Activated CD4-positive, alpha-beta T cell treated with anti-CD3 and anti-CD28 coated beads for 36 hours (primary cell): ENCODE results near the gene SPATA13. TPM values are rescaled to one million over a fixed set of nuclear protein-coding genes. Genes with fewer than 3 reads are reported as not detected.

ENCODE experiments used
- ATAC-seq: fragments of 200-7000 bp; cut with Tn5 transposase; one replicate; pipeline ENCODE4 v1.10.0; 2021; ENCODE audit warnings: mild to moderate bottlenecking, moderate library complexity
- CTCF ChIA-PET: fragments of 350-600 bp; sonication (Branson Sonifier 250); formaldehyde crosslinking; loops from one replicate; lab custom pipeline; 2021; ENCODE audit warnings: antibody characterized with exemption; lab: Charles Lee
- POLR2A ChIA-PET: fragments of 350-600 bp; sonication (Branson Sonifier 250); formaldehyde crosslinking; loops from one replicate; lab custom pipeline; 2021; ENCODE audit warnings: antibody characterized with exemption, inconsistent platforms; lab: Charles Lee
- DNase-seq: peaks from one replicate; pipeline ENCODE4 v3.0.0-alpha.2; 2020
- H3K27ac Mint-ChIP-seq: one replicate; pipeline ENCODE4 v1.8.0; 2021; ENCODE audit warnings: mixed read lengths
- H3K27me3 Mint-ChIP-seq: one replicate; pipeline ENCODE4 v1.8.0; 2021; ENCODE audit warnings: mixed read lengths
- H3K36me3 Mint-ChIP-seq: one replicate; pipeline ENCODE4 v1.8.0; 2021; ENCODE audit warnings: low read depth, mixed read lengths
- H3K4me1 Mint-ChIP-seq: one replicate; pipeline ENCODE4 v1.8.0; 2021; ENCODE audit warnings: mixed read lengths
- H3K4me3 Mint-ChIP-seq: one replicate; pipeline ENCODE4 v1.8.0; 2021; ENCODE audit warnings: mild to moderate bottlenecking, moderate library complexity, mixed read lengths
- H3K9me3 Mint-ChIP-seq: one replicate; pipeline ENCODE4 v1.8.0; 2021; ENCODE audit warnings: low read depth, mixed read lengths
- intact Hi-C, 2 experiments: fragments of 100-400 bp; cut with DNase I in 1 of 2; cut with micrococcal nuclease in 1 of 2; formaldehyde crosslinking; loops; one replicate each; pipeline versions ENCODE4 v1.14.2 to v1.15.1; 2022 to 2024; cut with DNase I, micrococcal nuclease
- total RNA-seq, 2 experiments: library from RNA; stranded (reverse); gene quantifications; one replicate each; pipeline ENCODE4 v1.2.3, GENCODE V29; 2021

The SPATA13 gene
- total RNA-seq, 2 experiments from 2014 or later, result 47.6 to 51.5 TPM

GRCh38 chr13:24267801-24268200, 107.3 kb downstream of the SPATA13 start:
- CTCF ChIA-PET, result interaction anchor here (0.7 kb wide), 1 partner anchor 12 kb away, joined by 3 read pairs; no protein-coding TSS in a partner anchor
- no peaks in the 10 kb centered on the region for H3K9me3 Mint-ChIP-seq
- no peak for ATAC-seq
- peaks cover 38% of the 10 kb centered on the region for H3K36me3 Mint-ChIP-seq
- no peaks in the 10 kb centered on the region for H3K27me3 Mint-ChIP-seq
- H3K4me1 Mint-ChIP-seq, result peaks cover 84% of the 10 kb centered on the region
- DNase-seq, result peak; percentile 65
- H3K4me3 Mint-ChIP-seq, result peak overlapping the region; percentile 61
- H3K27ac Mint-ChIP-seq, result peak overlapping the region; percentile 98
- intact Hi-C loops, result loop anchor here in 1 of 2 experiments (5.0 to 10.0 kb wide), 3 partner anchors 170 to 890 kb away; partner anchors contain the start of gene TNFRSF19
- POLR2A ChIA-PET, result interaction anchor here (1.2 to 4.8 kb wide), 2 partner anchors 13 to 171 kb away, joined by 4 to 41 read pairs; no protein-coding TSS in a partner anchor

DNA sequence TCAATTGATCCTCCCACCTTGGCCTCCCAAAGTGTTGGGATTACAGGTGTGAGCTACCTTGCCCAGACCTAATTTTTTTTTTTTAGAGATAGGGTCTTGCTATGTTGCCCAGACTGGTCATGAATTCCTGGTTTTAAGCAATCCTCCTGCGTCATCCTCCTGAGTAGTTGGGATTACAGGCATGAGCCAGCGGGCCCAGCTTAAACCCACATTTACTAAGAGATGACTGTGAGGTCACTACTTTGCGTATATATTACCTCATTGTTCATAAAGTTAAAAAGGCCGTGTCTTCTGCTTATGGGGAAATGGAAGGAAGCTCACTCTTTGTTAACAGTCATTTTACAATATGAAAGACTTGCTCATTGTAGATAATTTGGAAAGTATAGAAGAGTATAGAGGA, 109.3 kb downstream of the SPATA13 start:
- intact Hi-C loops, result loop anchor here (2.0 to 10.0 kb wide), 10 partner anchors 35 to 1017 kb away; partner anchors contain the start of genes MTMR6 (in 2 of the 2) and TNFRSF19 (in 1 of the 2)
- H3K36me3 Mint-ChIP-seq, result peaks cover 45% of the 10 kb centered on the region
- H3K27me3 Mint-ChIP-seq, result no peaks in the 10 kb centered on the region
- DNase-seq, result no peak
- H3K4me1 Mint-ChIP-seq, result peaks cover 84% of the 10 kb centered on the region
- H3K27ac Mint-ChIP-seq, result peak overlapping the region; percentile 97
- no peaks in the 10 kb centered on the region for H3K9me3 Mint-ChIP-seq
- ChIA-PET POLR2A (interaction anchor here (0.6 to 3.3 kb wide), 6 partner anchors 8 to 234 kb away, joined by 4 to 18 read pairs (median 6); no protein-coding TSS in a partner anchor), CTCF (interaction anchor here (1.0 to 2.2 kb wide), 8 partner anchors 8 to 41 kb away, joined by 3 to 12 read pairs (median 6); no protein-coding TSS in a partner anchor)
- no peak for ATAC-seq
- peak overlapping the region; percentile 87 for H3K4me3 Mint-ChIP-seq

GRCh38 chr13:24270639-24271141, 110.2 kb downstream of the SPATA13 start:
- POLR2A ChIA-PET, result interaction anchor here (1.2 to 3.3 kb wide), 5 partner anchors 9 to 19 kb away, joined by 4 to 18 read pairs (median 5); no protein-coding TSS in a partner anchor
- Mint-ChIP-seq H3K9me3 (no peaks in the 10 kb centered on the region), H3K36me3 (peaks cover 39% of the 10 kb centered on the region), H3K27me3 (no peaks in the 10 kb centered on the region), H3K4me1 (peaks cover 85% of the 10 kb centered on the region), H3K4me3 (peak overlapping the region; percentile 87), H3K27ac (peak overlapping the region; percentile 97)
- CTCF ChIA-PET, result interaction anchor here (1.1 to 2.2 kb wide), 5 partner anchors 9 to 42 kb away, joined by 3 to 12 read pairs (median 9); no protein-coding TSS in a partner anchor
- ATAC-seq (peak; percentile 37), DNase-seq (peak; percentile 80)
- intact Hi-C loops, result loop anchor here (1.0 to 10.0 kb wide), 8 partner anchors 19 to 1017 kb away; partner anchors contain the start of gene MTMR6 (in 2 of the 2)

DNA sequence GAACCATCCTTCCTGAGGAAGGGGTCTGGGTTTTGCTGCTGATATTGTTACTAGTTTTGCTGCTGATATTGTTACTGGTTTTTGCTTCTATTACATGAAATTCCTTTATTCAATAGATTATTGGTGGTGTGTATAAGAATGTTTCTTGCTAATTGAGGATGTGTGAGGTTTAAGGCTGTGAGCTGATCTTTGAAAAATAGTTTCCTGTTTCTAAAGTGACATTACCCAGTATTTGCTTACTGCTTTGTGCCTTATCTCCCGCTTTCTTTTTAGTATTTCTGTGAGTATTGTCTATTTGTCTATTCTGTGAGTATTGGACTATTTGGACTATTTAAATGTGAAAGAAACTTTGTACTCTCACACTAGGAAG, 110.7 kb downstream of the SPATA13 start:
- no peak for ATAC-seq
- intact Hi-C loops, result loop anchor here (1.0 to 10.0 kb wide), 8 partner anchors 20 to 1016 kb away; partner anchors contain the start of gene MTMR6 (in 2 of the 2)
- no peak for DNase-seq
- Mint-ChIP-seq H3K4me1 (peaks cover 86% of the 10 kb centered on the region), H3K4me3 (peak overlapping the region; percentile 87), H3K9me3 (no peaks in the 10 kb centered on the region), H3K27ac (peak overlapping the region; percentile 97), H3K27me3 (no peaks in the 10 kb centered on the region), H3K36me3 (peaks cover 37% of the 10 kb centered on the region)
- ChIA-PET POLR2A (interaction anchor here (1.2 to 3.3 kb wide), 3 partner anchors 9 to 20 kb away, joined by 5 to 18 read pairs (median 12); no protein-coding TSS in a partner anchor), CTCF (interaction anchor here (1.3 to 2.2 kb wide), 3 partner anchors 10 to 42 kb away, joined by 9 to 12 read pairs (median 10); no protein-coding TSS in a partner anchor)

DNA sequence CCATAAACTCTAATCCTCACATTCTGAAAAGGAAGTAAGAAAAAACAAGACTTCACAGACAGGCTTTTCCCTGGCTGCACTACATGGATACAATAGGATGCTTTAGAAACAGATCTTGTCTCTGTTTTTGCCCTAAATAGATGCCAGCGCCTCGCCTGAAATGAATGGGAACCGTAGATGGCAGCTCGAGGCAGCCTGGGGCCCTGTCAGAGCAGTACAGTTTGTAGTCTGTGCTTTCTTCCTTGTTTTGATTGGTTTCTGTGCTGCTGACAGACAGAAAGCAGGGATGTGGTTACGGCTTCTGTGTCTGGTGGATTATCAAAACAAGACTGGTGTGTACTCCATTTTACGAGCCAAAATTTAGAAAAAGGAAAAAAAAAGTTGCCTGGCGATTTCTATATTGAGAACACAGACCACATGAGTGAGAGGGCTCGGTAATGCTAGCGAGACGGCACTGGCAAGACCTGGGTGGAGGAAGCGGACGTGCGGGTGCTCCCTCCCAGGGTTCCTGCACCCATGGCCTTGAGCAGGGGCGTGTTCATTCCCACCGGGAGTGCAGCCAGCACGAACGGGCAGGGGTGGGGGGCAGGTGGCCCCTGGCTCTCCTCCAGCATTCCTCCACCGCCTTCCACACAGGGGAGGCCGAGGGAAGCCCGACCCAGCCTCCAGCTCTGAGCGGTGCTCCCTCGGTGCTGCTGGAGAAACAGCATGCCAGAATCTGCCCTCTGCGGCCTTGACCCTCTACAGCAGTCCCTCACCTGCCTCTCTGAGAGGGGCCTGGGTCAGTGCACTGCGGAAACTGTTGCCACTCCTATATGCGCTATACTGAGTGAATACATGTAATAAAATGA, 111.3 kb downstream of the SPATA13 start:
- Mint-ChIP-seq H3K27ac (peak overlapping the region; percentile 97), H3K36me3 (peaks cover 36% of the 10 kb centered on the region), H3K4me3 (peak overlapping the region; percentile 87), H3K27me3 (no peaks in the 10 kb centered on the region), H3K4me1 (peaks cover 86% of the 10 kb centered on the region), H3K9me3 (no peaks in the 10 kb centered on the region)
- ChIA-PET POLR2A (interaction anchor here (0.6 to 3.3 kb wide), 4 partner anchors 8 to 20 kb away, joined by 3 to 18 read pairs (median 8); no protein-coding TSS in a partner anchor), CTCF (interaction anchor here (1.2 to 3.3 kb wide), 2 partner anchors 7 to 18 kb away, joined by 3 to 18 read pairs; no protein-coding TSS in a partner anchor)
- intact Hi-C loops, result loop anchor here (1.0 to 10.0 kb wide), 8 partner anchors 21 to 1015 kb away; partner anchors contain the start of gene MTMR6 (in 2 of the 2)
- DNase-seq (peak; percentile 80), ATAC-seq (peak; percentile 58)

- POLR2A ChIA-PET, result interaction anchor here (0.8 kb wide), 1 partner anchor 13 kb away, joined by 3 read pairs; no protein-coding TSS in a partner anchor
- H3K36me3 Mint-ChIP-seq, result peaks cover 39% of the 10 kb centered on the region
- intact Hi-C loops, result loop anchor here (5.0 to 10.0 kb wide), 4 partner anchors 95 to 1015 kb away; partner anchors contain the start of gene MTMR6 (in 2 of the 2)
- H3K4me3 Mint-ChIP-seq, result peak overlapping the region; percentile 87
- H3K4me1 Mint-ChIP-seq, result peaks cover 87% of the 10 kb centered on the region
- DNase-seq, result peak; percentile 49
- CTCF ChIA-PET, result interaction anchor here (0.8 to 3.3 kb wide), 3 partner anchors 8 to 19 kb away, joined by 3 to 18 read pairs (median 3); no protein-coding TSS in a partner anchor
- peak overlapping the region; percentile 97 for H3K27ac Mint-ChIP-seq
- no peak for ATAC-seq
- H3K27me3 Mint-ChIP-seq, result no peaks in the 10 kb centered on the region
- H3K9me3 Mint-ChIP-seq, result no peaks in the 10 kb centered on the region
Measured at GRCh38 chr13:24272452-24273161, 112.1 kb downstream of the SPATA13 start.

DNA sequence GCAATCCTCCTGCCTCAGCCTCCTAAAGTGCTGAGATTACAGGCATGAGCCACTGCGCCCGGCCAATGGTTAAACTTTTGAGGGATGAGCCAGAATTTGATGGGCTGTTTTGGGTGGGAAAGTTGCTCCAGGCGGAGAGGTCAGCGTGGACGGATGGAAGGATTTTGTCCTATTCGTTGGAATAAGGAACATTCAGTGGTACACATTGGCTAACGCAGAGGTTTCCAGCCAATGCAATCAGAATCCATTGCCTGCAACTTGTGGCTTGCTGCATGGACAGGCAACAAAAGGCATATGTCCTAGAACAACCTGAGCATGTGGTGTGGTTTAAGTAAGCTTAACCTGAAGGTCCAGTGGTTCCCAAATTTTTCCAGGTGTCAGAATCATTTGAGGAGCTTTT, 113.4 kb downstream of the SPATA13 start:
- peak overlapping the region; percentile 87 for H3K4me3 Mint-ChIP-seq
- H3K27ac Mint-ChIP-seq, result peak overlapping the region; percentile 97
- no peaks in the 10 kb centered on the region for H3K27me3 Mint-ChIP-seq
- intact Hi-C loops, result loop anchor here (1.0 to 10.0 kb wide), 8 partner anchors 9 to 1013 kb away; partner anchors contain the start of genes MTMR6 (in 2 of the 2) and PARP4 (in 1 of the 2)
- H3K4me1 Mint-ChIP-seq, result peaks cover 86% of the 10 kb centered on the region
- ChIA-PET CTCF (interaction anchor here (1.1 to 3.3 kb wide), 7 partner anchors 9 to 238 kb away, joined by 3 to 18 read pairs (median 5); no protein-coding TSS in a partner anchor), POLR2A (interaction anchor here (1.1 to 1.6 kb wide), 6 partner anchors 10 to 113 kb away, joined by 3 to 13 read pairs (median 5); partner anchors contain the start of gene SPATA13)
- H3K36me3 Mint-ChIP-seq, result peaks cover 38% of the 10 kb centered on the region
- ATAC-seq, result no peak
- DNase-seq, result no peak
- no peaks in the 10 kb centered on the region for H3K9me3 Mint-ChIP-seq

DNA sequence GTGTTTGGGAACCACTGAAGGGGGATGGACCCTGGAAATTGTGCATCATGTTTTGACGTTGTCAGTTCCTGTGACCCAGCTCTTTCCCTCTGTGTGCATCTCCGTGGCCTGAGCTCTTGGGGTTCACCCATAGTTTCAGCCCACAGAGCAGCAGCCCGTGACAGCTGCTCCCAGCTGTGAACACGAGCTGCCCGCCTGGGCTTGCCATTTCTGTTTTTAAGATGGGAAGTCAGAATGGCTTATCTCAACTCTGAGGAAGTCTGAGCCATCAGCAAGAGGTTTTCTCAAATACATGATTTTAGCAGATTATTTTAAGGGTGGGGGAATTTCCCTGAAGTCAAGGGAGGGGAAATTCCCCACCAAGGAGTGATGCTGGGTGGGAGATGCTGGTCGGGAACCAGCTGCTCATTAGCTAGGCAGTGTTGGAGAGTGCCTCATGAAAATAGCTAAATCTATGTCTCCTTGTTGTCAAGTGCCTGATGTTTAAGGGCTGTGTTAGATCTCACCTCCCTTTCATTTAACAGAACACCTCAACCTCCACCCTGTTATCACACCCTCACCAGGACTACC, 114.0 kb downstream of the SPATA13 start:
- Mint-ChIP-seq H3K9me3 (no peaks in the 10 kb centered on the region), H3K4me1 (peaks cover 87% of the 10 kb centered on the region), H3K27me3 (no peaks in the 10 kb centered on the region), H3K36me3 (peaks cover 43% of the 10 kb centered on the region), H3K27ac (peak overlapping the region; percentile 97), H3K4me3 (peak overlapping the region; percentile 87)
- POLR2A ChIA-PET, result interaction anchor here (0.6 to 1.6 kb wide), 8 partner anchors 10 to 122 kb away, joined by 3 to 13 read pairs (median 4); partner anchors contain the start of gene SPATA13
- intact Hi-C loops, result loop anchor here (1.0 to 10.0 kb wide), 8 partner anchors 9 to 1013 kb away; partner anchors contain the start of genes MTMR6 (in 2 of the 2) and PARP4 (in 1 of the 2)
- CTCF ChIA-PET, result interaction anchor here (0.8 to 3.3 kb wide), 9 partner anchors 9 to 237 kb away, joined by 3 to 18 read pairs (median 5); no protein-coding TSS in a partner anchor
- ATAC-seq (peak; percentile 66), DNase-seq (peak; percentile 88)

DNA sequence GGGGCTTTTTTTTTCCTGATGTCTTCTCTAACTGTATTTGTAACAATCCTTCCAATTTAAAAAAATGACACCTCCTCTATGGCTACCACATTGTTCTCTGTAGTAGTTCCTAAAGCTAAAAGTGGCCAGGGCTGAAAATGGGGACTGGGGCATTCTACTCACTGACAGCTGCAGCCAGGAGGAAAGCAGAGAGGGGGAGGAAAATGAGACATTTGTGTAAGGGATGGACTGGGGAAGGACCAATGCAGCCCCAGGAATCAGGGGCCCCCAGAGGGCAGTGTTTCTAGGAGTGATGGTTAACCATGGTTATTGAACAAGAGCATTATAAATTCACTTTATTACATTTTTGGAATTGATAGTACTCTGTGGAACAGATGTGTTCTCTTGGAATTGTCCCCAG, 114.5 kb downstream of the SPATA13 start:
- POLR2A ChIA-PET, result interaction anchor here (0.7 to 1.6 kb wide), 5 partner anchors 11 to 114 kb away, joined by 3 to 13 read pairs (median 6); partner anchors contain the start of gene SPATA13
- CTCF ChIA-PET, result interaction anchor here (0.8 to 3.3 kb wide), 8 partner anchors 9 to 237 kb away, joined by 3 to 18 read pairs (median 4); no protein-coding TSS in a partner anchor
- H3K27ac Mint-ChIP-seq, result peak overlapping the region; percentile 97
- peaks cover 45% of the 10 kb centered on the region for H3K36me3 Mint-ChIP-seq
- H3K9me3 Mint-ChIP-seq, result no peaks in the 10 kb centered on the region
- ATAC-seq (no peak), DNase-seq (no peak)
- H3K4me3 Mint-ChIP-seq, result peak overlapping the region; percentile 87
- intact Hi-C loops, result loop anchor here in 1 of 2 experiments (2.0 to 10.0 kb wide), 2 partner anchors 238 to 1010 kb away; partner anchors contain the start of genes MTMR6 and PARP4
- peaks cover 88% of the 10 kb centered on the region for H3K4me1 Mint-ChIP-seq
- no peaks in the 10 kb centered on the region for H3K27me3 Mint-ChIP-seq
